DMS114 treated with DMSO at 0.1 percent for 48 hours (cell line): ENCODE measurements around the gene SBNO1.
"Not testable (repeated sequence)": the region's sequence is repeated elsewhere in the genome, so short reads cannot be mapped to it uniquely, and the experiment has no call there.

Experiments
- DNase-seq: peaks from one replicate; lab custom pipeline; 2025; ENCODE audit not compliant: unreplicated experiment; lab: John Stamatoyannopoulos, UW

Gene SBNO1

DNA sequence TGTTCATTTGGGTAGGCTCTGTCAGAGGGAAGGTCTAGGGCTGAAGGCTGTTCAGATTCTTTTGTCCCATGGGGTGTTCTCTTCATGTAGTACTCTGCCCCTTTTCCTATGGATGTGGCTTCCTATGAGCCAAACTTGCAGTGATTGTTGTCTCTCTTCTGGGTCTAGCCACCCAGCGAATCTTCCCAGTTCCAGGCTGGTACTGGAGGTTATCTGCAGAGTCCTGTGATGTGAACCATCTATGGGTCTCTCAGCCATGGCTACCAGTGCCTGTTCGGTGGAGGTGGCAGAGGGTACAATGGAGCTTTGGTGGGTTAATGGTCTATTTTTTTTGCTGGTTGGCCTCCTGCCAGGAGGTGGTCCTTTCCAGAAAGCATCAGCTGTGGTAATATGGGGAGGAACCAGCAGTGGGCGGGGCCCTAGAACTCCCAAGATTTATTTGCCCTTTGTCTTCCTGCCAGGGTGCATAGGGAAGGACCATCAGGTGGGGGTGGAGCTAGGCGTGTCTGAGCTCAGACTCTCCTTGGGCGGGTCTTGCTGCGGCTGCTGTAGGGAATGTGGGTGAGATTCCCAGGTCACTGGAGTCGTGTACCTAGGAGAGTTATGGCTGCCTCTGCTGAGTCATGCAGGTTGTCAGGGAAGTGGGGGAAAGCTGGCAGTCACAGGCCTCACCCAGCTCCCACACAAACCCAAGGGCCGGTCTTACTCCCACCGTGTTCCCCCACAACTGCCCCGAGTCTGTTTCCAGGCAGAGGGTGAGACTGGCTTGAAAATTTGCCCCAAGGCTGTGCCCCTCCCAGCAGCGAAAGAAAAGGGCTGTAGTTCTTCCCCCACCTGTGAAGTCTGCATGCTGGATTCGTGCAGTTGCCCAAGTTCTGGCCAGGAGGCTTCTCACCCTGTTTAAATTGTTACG is 113.9 kb downstream of the SBNO1 start:
- no peak for DNase-seq

DNA sequence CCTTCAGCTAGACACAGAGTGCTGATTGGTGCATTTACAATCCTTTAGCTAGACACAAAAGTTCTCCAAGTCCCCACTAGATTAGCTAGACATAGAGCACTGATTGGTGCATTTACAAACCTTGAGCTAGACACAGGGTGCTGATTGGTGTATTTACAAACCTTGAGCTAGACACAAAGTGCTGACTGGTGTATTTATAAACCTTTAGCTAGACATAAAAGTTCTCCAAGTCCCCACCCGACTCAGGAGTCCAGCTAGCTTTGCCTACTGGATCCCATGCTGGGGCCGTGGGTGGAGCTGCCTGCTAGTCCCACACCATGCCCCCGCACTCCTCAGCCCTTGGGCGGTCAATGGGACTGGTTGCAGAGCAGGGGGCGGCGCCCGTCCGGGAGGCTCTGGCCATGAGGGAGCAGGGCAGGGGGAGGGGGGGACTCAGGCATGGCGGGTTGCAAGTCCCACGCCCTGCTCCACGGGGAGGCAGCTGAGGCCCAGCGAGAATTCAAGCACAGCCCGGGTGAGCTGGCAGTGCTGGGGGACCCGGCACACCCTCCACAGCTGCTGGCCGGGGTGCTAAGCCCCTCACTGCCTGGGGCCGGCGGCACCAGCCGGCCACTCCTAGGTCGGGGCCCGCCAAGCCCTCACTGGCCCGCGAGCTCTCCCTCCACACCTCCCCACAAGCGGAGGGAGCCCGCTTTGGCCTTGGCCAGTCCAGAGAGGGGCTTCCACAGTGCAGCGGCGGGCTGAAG is 115.5 kb downstream of the SBNO1 start:
- not testable (repeated sequence) for DNase-seq

- not testable (repeated sequence) for DNase-seq
Measured at GRCh38 chr12:123248129-123248528, 116.5 kb downstream of the SBNO1 start.

DNA sequence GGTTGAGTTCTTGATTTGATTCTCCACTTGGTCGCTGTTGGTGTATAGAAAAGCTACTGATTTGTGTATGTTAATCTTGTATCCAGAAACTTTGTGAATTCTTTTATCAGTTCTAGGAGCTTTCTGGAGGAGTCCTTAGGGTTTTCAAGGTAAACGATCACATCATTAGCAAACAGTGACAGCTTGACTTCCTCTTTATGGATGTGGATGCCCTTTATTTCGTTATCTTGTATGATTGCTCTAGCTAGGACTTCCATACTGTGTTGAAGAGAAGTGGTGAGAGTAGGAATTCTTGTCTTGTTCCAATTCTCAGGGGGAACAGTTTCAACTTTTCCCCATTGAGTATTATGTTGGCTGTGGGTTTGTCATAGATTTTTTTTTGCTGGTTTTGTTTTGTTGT is 119.0 kb downstream of the SBNO1 start:
- DNase-seq = no peak

DNA sequence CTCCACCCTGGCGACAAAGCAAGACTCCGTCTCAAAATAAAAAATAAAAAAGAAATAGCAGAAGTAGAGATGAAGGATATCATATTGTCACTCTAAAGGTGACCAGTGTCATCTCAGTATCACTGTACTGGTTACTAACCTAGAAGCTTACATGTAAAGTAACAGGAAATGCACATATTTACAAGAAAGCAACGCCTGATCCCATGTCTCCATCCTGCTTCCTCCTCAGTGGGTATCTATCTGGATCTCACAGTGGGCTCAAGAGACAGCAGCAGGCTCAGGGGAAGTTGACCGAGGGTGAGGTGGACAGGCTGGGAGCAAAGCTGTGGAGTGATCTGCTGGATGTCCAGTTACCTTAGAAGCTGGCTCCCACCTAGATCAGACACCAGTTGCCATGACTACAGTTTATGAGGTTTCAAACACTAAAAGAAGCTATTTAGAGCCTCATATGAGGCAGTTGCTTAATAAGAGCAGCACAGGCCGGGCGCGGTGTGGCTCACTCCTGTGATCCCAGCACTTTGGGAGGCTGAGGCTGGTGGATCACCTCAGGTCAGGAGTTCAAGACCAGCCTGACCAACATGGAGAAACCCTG is 120.9 kb downstream of the SBNO1 start:
- no peak for DNase-seq

DNA sequence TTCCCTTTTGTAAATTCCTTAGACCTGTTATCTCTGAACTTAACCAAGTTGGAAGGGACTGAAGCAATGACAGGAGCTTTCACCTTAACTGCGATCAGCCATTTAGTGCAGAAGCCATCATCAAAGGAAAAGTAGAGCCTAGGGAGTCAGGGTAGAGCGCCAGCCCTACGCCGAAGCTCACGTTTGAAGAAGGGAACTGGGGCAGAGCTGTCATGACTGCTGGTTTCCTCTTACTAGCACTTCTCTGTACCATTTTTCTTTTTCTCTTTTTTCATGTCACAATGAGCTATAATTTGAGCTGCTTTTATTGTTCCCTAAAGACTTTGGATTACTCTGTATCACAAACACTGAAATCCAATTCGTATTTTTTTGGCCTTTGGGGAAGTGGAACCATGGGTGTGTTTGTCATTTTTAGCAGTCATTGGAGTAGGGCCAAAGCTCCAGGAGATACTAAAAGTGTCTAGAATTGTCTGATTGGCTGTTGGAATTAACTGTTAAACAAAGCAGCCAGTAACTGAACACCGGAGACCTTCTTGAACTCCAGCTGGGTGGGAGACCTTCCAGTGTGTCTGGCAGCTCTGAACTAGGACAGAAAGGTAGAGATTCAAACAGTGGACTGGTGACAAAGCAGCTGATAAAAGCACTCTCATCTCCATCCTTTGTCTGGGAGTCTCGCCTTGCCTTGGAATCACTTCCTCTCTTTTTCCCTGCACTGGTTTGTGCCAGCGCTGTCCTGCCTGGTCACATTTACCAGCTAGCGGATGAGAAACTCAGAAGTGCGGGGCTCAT is 122.3 kb downstream of the SBNO1 start:
- no peak for DNase-seq
